ENCODE results near the gene DMRTB1. TPM values are rescaled to one million over a fixed set of nuclear protein-coding genes. Genes with fewer than 3 reads are reported as not detected.
A peak's percentile ranks its signal among the peaks of the same experiment; 100 is the strongest.

DMRTB1 gene
- total RNA-seq, 4 donors from 2014 or later: not detected

- no peak for TF ChIP-seq EP300 (IDR thresholded peaks at IDR 0.05)
- no peak for TF ChIP-seq POLR2A (IDR thresholded peaks at IDR 0.05)
- no peak for TF ChIP-seq CTCF (IDR thresholded peaks at IDR 0.05)
- Histone ChIP-seq H3K4me3 (no peak overlapping the region), H3K36me3 (no peaks in the 10 kb centered on the region), H3K27me3 (no peaks in the 10 kb centered on the region), H3K4me1 (peaks cover 0 to 10% (median 0%) of the 10 kb centered on the region in 4 donors), H3K9me3 (no peaks in the 10 kb centered on the region), H3K27ac (no peak overlapping the region)
- WGBS, 2 donors: 93 to 94% methylated on average over 5 of the region's 5 CpGs
- DNase-seq (ENCODE audit: low spot score in 2 of 2): no peak
Observed at GRCh38 chr1:53469373-53469772, 10.2 kb downstream of the DMRTB1 start.

GRCh38 chr1:53470155-53470554, 11.0 kb downstream of the DMRTB1 start:
- H3K36me3 ChIP-seq: no peaks in the 10 kb centered on the region
- no peaks in the 10 kb centered on the region for H3K9me3 ChIP-seq
- peak overlapping the region in 1 of 4 donors; percentile 9 for H3K4me3 ChIP-seq
- no peaks in the 10 kb centered on the region for H3K27me3 ChIP-seq
- peaks cover 0 to 10% (median 0%) of the 10 kb centered on the region in 4 donors for H3K4me1 ChIP-seq
- no peak overlapping the region for H3K27ac ChIP-seq
- no peak for TF ChIP-seq EP300 (IDR thresholded peaks at IDR 0.05)
- TF ChIP-seq POLR2A (IDR thresholded peaks at IDR 0.05): no peak
- TF ChIP-seq CTCF (IDR thresholded peaks at IDR 0.05): peak; percentile 32 to 65 (median 51)
- WGBS, 2 donors: 11 to 20% methylated on average over 27 to 28 of the region's 28 CpGs
- peak; percentile 32 to 36 for DNase-seq (ENCODE audit: low spot score in 2 of 2)

- H3K4me1 ChIP-seq: peaks cover 0 to 10% (median 0%) of the 10 kb centered on the region in 4 donors
- no peak overlapping the region for H3K27ac ChIP-seq
- no peak for DNase-seq (ENCODE audit: low spot score in 2 of 2)
- peak overlapping the region in 1 of 4 donors; percentile 9 for H3K4me3 ChIP-seq
- no peaks in the 10 kb centered on the region for H3K27me3 ChIP-seq
- TF ChIP-seq EP300 (IDR thresholded peaks at IDR 0.05): no peak
- no peak for TF ChIP-seq CTCF (IDR thresholded peaks at IDR 0.05)
- no peak for TF ChIP-seq POLR2A (IDR thresholded peaks at IDR 0.05)
- 64 to 70% methylated on average over 19 of the region's 19 CpGs for WGBS, 2 donors
- H3K9me3 ChIP-seq: no peaks in the 10 kb centered on the region
- H3K36me3 ChIP-seq: no peaks in the 10 kb centered on the region
Observed at GRCh38 chr1:53470584-53470983, 11.4 kb downstream of the DMRTB1 start.

- WGBS, 2 donors: 92 to 95% methylated on average over 9 of the region's 9 CpGs
- no peaks in the 10 kb centered on the region for H3K27me3 ChIP-seq
- no peak overlapping the region for H3K4me3 ChIP-seq
- no peaks in the 10 kb centered on the region for H3K9me3 ChIP-seq
- TF ChIP-seq EP300 (IDR thresholded peaks at IDR 0.05) (no peak), CTCF (IDR thresholded peaks at IDR 0.05) (no peak), POLR2A (IDR thresholded peaks at IDR 0.05) (no peak)
- no peak overlapping the region for H3K27ac ChIP-seq
- H3K4me1 ChIP-seq: peaks cover 0 to 10% (median 0%) of the 10 kb centered on the region in 4 donors
- H3K36me3 ChIP-seq: no peaks in the 10 kb centered on the region
- DNase-seq (ENCODE audit: low spot score in 2 of 2): no peak
Observed at GRCh38 chr1:53471000-53471399, 11.8 kb downstream of the DMRTB1 start.

GRCh38 chr1:53473463-53473862, 14.3 kb downstream of the DMRTB1 start:
- no peak for TF ChIP-seq POLR2A (IDR thresholded peaks at IDR 0.05)
- no peak for TF ChIP-seq CTCF (IDR thresholded peaks at IDR 0.05)
- TF ChIP-seq EP300 (IDR thresholded peaks at IDR 0.05): no peak
- no peaks in the 10 kb centered on the region for H3K9me3 ChIP-seq
- DNase-seq (ENCODE audit: low spot score in 2 of 2): no peak
- H3K27me3 ChIP-seq: no peaks in the 10 kb centered on the region
- H3K36me3 ChIP-seq: no peaks in the 10 kb centered on the region
- no peak overlapping the region for H3K4me3 ChIP-seq
- H3K4me1 ChIP-seq: peaks cover 0 to 10% (median 0%) of the 10 kb centered on the region in 4 donors
- H3K27ac ChIP-seq: no peak overlapping the region
- 84 to 89% methylated on average over 3 of the region's 3 CpGs for WGBS, 2 donors
